ENCODE data around the gene CENPV.

The CENPV gene

DNA sequence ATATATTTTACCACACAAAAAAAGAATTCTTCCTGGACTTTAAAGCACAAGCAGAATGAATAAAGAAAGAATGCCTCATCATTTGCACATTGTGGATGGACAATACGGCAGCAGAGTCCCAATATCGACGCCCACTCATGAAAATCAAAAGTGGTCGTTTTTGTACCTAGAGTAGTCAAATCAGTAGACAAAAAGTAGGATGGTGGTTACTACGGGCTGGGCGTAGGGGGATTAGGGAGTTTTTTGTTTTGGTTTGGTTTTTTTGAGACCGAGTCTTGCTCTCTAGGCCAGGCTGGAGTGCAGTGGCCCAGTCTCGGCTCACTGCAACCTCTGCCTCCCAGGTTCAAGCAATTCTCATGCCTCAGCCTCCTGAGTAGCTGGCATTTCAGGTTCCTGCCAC, 8.6 kb upstream of the CENPV start:
- DNase-seq (ENCODE audit: low read depth in 2 of 2): no peak

DNA sequence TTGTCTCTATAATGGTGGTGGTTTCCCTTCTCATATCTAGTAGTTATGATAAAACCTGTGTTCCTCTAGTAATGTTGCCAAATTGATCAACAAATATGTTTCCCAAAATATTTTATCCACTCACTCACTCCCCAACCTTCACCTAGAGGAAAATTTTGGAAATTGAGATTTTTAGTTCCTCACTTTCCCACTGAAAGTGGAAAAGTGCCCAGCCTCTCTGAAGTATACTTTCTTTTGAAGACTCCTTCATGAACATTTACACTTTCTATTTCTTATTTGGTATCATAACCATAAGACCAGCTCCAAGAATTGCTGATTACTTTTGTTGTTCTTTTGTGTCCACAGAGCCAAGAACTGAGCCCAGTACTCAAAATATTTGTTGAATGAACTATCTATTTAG, 5.1 kb upstream of the CENPV start:
- DNase-seq (ENCODE audit: low read depth in 2 of 2): no peak

GRCh38 chr17:16354585-16354984, 1.3 kb upstream of the CENPV start:
- no peak for DNase-seq (ENCODE audit: low read depth in 2 of 2)

DNA sequence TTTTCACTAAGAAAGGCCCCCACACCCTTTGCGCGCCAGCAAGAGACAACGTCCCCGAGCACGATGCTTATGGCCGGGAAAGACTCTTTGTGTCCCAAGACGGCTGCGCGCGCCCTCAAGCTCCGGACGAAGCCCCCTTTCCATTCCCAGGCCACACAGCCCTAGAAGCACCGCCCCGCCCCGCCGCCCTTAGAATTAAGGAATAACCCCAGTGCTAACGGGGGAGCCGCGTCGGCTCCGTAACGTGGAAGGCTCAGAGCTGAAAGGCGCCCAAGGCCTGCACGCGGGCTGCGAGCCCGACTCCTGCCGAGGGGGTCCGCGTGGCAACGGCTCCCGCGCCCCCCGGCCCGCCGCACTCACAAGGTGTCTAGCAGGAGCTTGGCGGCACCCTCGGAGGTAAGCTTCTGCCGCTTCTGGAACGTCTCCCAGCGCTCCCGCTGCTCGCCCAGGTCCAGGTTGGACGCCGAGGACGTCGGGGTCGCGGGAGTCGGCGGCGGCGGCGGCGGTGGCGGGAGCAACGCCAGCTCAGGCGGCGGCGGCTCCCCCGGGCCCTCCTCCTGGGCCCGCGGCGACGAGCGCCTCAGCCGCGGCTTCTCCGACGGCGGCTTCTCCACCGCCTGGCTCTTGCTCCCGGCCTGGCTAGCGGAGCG, 477 bp downstream of the CENPV start:
- DNase-seq (ENCODE audit: low read depth in 2 of 2): peak; percentile 23

DNA sequence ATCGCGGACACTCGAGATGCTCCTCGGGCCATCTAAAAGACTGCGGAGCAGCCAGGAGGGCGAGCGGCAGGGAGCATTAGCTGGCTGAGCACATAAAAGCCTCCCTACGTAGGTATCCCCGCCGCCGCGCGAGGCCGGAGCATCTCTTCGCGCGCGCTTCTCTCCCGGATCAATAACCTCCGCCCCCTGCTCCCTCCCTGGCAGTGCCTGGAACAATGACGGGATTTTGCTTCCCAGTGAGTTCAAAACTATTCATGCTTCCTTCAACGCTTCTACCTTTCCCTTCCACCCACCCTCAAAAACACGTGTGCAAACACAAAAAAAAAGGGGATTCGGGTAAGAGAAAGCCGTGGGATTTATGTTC, 984 bp downstream of the CENPV start:
- DNase-seq (ENCODE audit: low read depth in 2 of 2): peak; percentile 27 to 31

GRCh38 chr17:16351831-16352230, 1.4 kb downstream of the CENPV start:
- no peak for DNase-seq (ENCODE audit: low read depth in 2 of 2)

DNA sequence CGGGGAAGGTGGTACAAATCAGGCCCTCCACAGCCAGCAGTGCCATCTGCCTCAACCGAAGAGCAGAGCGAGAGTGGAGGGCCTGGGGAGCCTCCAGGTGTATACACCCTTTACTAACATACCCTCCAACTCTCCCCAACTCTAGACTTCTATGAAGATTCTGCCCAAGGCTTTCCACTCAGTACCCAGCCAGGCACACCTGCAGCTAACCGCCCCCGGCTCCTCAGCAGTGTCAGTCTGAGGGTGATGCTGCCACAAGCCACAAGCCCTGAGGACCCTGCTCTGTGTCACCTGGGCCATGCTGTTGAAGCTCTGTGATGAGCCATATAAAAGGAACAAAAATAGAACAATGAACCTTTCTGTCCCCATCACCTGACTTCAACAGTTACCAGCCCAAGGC, 3.8 kb downstream of the CENPV start:
- DNase-seq (ENCODE audit: low read depth in 2 of 2): peak in 1 of 2 donors; percentile 10

DNA sequence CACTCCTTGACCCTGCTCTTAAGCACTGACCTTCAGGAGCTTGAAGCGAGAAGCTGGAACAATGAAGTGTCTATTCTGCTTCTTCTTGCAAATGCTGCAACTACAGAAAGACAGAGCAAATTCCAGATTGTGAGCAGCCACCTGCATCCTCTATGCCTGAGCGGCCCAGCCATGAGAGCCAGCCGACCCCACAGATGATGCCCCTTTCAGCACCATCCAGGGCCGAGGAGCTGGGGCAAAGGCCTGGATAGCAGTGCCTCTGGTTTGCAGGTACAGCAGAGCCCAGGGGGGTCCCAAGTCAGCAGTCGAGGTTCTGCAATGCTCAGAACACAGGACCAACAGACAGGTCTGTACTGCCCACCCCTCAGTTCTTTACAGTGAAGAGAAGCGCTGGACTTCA, 4.7 kb downstream of the CENPV start:
- DNase-seq (ENCODE audit: low read depth in 2 of 2): no peak

- no peak for DNase-seq (ENCODE audit: low read depth in 2 of 2)
Observed at GRCh38 chr17:16346721-16347271, 6.5 kb downstream of the CENPV start.

- no peak for DNase-seq (ENCODE audit: low read depth in 2 of 2)
Observed at GRCh38 chr17:16345565-16345964, 7.7 kb downstream of the CENPV start.

GRCh38 chr17:16343569-16343968, 9.7 kb downstream of the CENPV start:
- no peak for DNase-seq (ENCODE audit: low read depth in 2 of 2)

- no peak for DNase-seq (ENCODE audit: low read depth in 2 of 2)
Observed at GRCh38 chr17:16342979-16343378, 10.3 kb downstream of the CENPV start.

- DNase-seq (ENCODE audit: low read depth in 2 of 2): no peak
Observed at GRCh38 chr17:16339959-16340358, 13.3 kb downstream of the CENPV start.

GRCh38 chr17:16339402-16339801, 13.9 kb downstream of the CENPV start:
- no peak for DNase-seq (ENCODE audit: low read depth in 2 of 2)

DNA sequence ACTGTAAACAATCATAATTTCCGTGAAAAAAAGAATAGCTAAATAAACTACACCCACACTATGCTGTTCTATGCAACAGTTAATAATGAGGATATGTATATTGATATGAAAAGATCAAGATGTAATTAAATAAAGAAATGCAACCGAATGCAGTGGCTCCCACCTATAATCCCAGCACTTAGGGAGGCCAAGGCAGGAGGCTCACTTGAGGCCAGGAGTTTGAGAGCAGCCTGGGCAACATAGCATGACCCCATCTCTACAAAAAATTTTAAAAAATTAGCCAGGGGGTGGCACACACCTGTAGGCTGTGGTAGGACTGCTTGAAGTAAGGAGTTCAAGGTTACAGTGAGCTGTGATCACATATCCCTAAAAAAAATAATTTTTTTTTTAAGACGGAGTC, 14.9 kb downstream of the CENPV start:
- no peak for DNase-seq (ENCODE audit: low read depth in 2 of 2)

DNA sequence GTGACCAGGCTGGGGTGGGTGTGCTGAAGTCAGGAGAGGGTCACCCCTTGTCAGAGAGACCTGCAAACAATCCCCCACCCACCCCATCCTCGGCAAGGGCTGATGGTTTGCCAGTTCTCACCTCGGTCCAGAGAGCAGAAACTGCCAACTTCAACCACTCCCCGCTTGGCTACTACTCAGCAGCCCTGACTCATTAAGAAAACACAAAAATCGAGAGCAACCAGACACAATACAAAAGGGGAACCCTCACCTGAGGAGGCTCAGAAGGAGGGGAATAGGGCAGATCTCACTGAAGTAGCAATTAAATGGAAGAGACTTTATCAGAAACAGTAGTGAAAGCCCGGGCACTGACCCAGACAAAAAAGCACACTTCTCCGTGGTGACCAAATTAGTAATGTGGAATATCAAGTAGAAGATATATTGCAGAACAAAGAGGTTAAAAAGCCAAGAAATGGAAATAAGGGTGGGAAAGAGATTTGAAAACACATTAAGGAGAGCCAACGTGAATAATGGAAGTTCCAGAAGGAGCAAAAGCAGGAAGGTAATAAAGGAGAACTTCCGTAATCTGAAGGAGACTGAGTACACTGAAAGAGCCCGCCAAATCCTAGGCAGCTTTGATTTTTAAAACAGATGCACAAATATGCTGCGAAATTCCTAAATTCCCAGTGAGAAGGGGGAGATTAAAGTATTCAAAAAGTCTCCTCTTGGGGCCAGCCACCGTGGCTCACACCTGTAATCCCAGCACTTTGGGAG, 23.6 kb downstream of the CENPV start:
- DNase-seq (ENCODE audit: low read depth in 2 of 2): no peak

DNA sequence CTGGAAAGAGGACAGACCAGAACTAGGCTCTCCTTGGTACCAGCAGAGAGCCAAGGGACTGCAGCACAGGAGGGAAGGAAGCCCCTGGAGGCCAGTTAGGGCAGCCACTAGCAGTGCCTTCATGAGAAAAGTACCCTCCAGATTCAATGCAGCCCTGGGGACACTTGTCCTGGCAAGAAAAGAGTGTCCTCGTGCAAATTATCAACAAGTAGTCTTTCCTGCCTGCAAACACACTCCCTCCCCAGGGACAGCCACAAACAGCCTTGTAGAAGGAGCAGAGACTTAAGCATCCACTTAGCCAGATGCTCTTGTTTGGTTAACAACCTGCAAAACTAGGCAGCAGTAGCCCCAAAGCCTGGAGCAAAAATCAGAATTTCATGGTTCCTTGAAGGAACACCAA, 24.3 kb downstream of the CENPV start:
- no peak for DNase-seq (ENCODE audit: low read depth in 2 of 2)

- DNase-seq (ENCODE audit: low read depth in 2 of 2): no peak
Observed at GRCh38 chr17:16327018-16327417, 26.3 kb downstream of the CENPV start.

- DNase-seq (ENCODE audit: low read depth in 2 of 2): no peak
Observed at GRCh38 chr17:16325964-16326363, 27.3 kb downstream of the CENPV start.

- no peak for DNase-seq (ENCODE audit: low read depth in 2 of 2)
Observed at GRCh38 chr17:16322636-16323035, 30.6 kb downstream of the CENPV start.

DNA sequence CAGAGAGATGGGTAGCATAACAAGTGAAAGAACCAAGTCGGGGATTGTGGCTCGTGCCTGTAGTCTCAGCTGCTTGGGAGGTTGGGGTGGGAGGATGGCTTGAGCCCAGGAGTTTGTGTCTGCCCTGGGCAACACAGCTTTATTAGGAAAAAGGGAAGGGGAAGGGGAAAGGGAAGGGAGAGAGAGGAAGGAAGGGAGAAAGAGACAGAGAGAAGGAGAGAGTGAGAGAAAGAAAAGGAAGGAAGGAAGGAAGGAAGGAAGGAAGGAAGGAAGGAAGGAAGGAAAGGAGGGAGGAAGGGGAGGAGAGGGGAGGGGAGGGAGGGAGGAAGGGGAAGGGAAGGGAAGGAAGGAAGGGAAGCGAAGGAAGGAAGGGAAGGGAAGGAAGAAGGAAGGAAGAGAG, 33.3 kb downstream of the CENPV start:
- no peak for DNase-seq (ENCODE audit: low read depth in 2 of 2)

GRCh38 chr17:16314859-16315258, 38.4 kb downstream of the CENPV start:
- DNase-seq (ENCODE audit: low read depth in 2 of 2): no peak

DNA sequence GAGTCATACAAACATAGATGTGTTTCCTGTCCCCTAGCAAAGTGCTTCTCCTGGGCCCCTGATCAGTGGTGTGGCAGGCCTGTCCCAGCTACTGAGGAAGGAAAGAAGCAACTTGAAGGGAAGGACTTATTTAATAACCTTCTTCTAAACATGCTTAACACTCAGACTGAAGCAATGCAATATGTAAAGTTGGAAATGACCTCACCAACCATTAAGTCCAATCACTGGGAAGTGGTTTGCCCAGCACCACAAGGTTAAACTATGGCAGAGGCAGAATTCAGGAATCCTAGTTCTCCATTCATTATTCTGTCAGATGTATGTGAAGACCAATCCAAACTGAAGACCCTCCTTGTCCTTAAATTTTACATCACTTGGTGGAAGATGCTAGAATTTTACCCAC, 39.1 kb downstream of the CENPV start:
- no peak for DNase-seq (ENCODE audit: low read depth in 2 of 2)

All from stimulated activated CD4-positive, alpha-beta T cell treated with anti-CD3 and anti-CD28 coated beads, Interleukin-4, amount 100 ng/mL, for 48 hours (primary cell).